ENCODE data around the gene SDCBP2.
A peak's percentile ranks its signal among the peaks of the same experiment; 100 is the strongest.

Gene SDCBP2

GRCh38 chr20:1267161-1267560, 61.8 kb downstream of the SDCBP2 start:
- Histone ChIP-seq H3K4me3 (ENCODE audit: low read depth, low read length) (peak overlapping the region; percentile 65), H3K27ac (ENCODE audit: low read depth, low read length) (no peak overlapping the region), H3K9ac (ENCODE audit: low read length) (peak overlapping the region; percentile 16), H3K27me3 (ENCODE audit: control insufficient read depth, insufficient read depth, low read length) (no peaks in the 10 kb centered on the region), H3K36me3 (ENCODE audit: control insufficient read depth, insufficient read depth, low read length) (no peaks in the 10 kb centered on the region), H3K4me1 (ENCODE audit: control insufficient read depth, insufficient read depth, low read length) (peaks cover 17% of the 10 kb centered on the region), H3K9me3 (ENCODE audit: control insufficient read depth, insufficient read depth, low read depth, low read length) (no peaks in the 10 kb centered on the region)

DNA sequence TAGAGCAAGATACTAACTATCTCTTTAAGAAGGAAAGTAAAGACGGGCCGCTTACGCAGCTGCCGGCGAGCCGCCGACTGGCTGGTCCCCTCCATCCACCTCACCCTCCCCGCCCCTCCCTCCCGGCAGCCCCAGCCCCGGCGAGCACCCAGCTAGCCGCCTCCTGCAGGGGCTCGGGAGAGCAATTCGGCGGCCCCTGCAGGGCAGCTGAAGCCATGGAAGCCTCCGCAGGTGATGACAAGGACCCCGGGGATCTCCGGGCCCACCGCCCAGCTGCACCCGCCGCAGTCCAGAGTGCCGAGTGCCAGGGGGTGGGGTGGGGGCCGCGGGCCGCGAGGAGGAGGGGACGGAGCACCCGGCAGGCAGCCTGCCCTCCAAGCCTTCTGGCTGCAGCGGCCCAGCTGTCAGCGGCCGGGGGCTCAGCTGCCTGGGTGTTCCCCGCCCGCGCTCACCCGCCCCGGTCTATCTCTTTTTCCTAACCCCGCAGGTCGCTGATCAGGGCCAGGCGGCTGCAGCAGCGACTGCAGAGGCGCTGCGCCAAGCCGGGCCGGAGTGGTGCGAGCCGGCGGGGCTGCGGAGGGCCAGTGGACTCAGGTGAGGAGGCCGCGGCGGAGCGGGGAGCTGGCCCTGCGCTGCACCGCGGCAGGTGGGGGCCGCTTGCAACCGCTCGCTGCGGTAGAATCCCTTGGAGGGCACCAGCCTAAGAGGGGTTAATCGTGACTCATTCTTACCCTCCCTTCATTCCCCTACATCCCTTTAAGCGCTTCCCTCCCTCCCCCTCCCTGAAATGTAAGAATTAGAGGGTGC, 62.6 kb downstream of the SDCBP2 start, which contains the start of gene SNPH:
Gene SNPH, plus strand, starts transcription at position 128 of the 807 bp plus-strand sequence. CDS start 29,946 bp downstream, outside the sequence.
- peak within 1 kb of the TSS; percentile 16 for H3K9ac ChIP-seq (ENCODE audit: low read length)
- H3K27me3 ChIP-seq (ENCODE audit: control insufficient read depth, insufficient read depth, low read length), result no peaks in the 10 kb centered on the region
- H3K36me3 ChIP-seq (ENCODE audit: control insufficient read depth, insufficient read depth, low read length), result no peaks in the 10 kb centered on the region
- H3K9me3 ChIP-seq (ENCODE audit: control insufficient read depth, insufficient read depth, low read depth, low read length), result no peaks in the 10 kb centered on the region
- H3K4me3 ChIP-seq (ENCODE audit: low read depth, low read length), result peak within 1 kb of the TSS; percentile 65
- peaks cover 17% of the 10 kb centered on the region for H3K4me1 ChIP-seq (ENCODE audit: control insufficient read depth, insufficient read depth, low read length)
- no peak within 1 kb of the TSS for H3K27ac ChIP-seq (ENCODE audit: low read depth, low read length)

GRCh38 chr20:1265916-1266166, 63.1 kb downstream of the SDCBP2 start:
- no peak overlapping the region for H3K9ac ChIP-seq (ENCODE audit: low read length)
- H3K36me3 ChIP-seq (ENCODE audit: control insufficient read depth, insufficient read depth, low read length), result no peaks in the 10 kb centered on the region
- no peaks in the 10 kb centered on the region for H3K27me3 ChIP-seq (ENCODE audit: control insufficient read depth, insufficient read depth, low read length)
- H3K4me1 ChIP-seq (ENCODE audit: control insufficient read depth, insufficient read depth, low read length), result peaks cover 17% of the 10 kb centered on the region
- peak overlapping the region; percentile 65 for H3K4me3 ChIP-seq (ENCODE audit: low read depth, low read length)
- no peaks in the 10 kb centered on the region for H3K9me3 ChIP-seq (ENCODE audit: control insufficient read depth, insufficient read depth, low read depth, low read length)
- H3K27ac ChIP-seq (ENCODE audit: low read depth, low read length), result no peak overlapping the region

DNA sequence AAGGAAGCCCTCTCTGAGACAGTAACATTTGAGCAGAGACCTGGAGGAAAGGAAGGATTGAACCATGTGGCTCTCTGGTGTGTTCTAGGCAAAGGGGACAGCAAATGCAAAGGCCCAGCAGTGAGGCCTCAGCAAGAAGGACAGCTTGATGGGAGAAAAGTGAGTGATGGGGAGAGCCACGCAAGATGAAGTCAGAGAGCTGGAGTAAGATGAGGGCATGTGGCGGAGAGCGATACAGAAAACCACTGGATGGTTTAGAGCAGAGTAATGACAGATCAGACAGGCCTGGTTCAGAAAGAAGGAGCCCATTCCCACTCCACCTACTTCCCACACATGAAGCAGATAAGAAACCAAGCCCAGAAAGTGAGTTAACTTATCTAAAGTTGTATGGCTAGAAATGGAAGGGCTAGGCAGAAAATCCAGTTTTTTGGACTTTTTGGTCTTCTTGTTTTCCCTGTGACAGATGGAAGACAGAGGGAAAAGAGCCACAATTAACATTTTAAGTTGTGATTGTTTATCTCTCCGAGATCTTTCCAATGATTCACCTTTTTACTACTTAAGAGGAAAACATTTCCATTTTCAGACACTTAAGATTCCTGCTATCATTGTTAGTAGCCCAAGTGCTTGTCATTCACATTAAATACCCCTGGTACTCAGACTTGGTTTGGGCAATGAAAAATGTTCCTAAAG, 63.6 kb downstream of the SDCBP2 start:
- H3K36me3 ChIP-seq (ENCODE audit: control insufficient read depth, insufficient read depth, low read length), result no peaks in the 10 kb centered on the region
- no peaks in the 10 kb centered on the region for H3K9me3 ChIP-seq (ENCODE audit: control insufficient read depth, insufficient read depth, low read depth, low read length)
- peaks cover 17% of the 10 kb centered on the region for H3K4me1 ChIP-seq (ENCODE audit: control insufficient read depth, insufficient read depth, low read length)
- no peak overlapping the region for H3K9ac ChIP-seq (ENCODE audit: low read length)
- H3K27ac ChIP-seq (ENCODE audit: low read depth, low read length), result no peak overlapping the region
- H3K27me3 ChIP-seq (ENCODE audit: control insufficient read depth, insufficient read depth, low read length), result no peaks in the 10 kb centered on the region
- peak overlapping the region; percentile 65 for H3K4me3 ChIP-seq (ENCODE audit: low read depth, low read length)

GRCh38 chr20:1264727-1265126, 64.2 kb downstream of the SDCBP2 start:
- H3K27ac ChIP-seq (ENCODE audit: low read depth, low read length), result no peak overlapping the region

GRCh38 chr20:1263853-1264252, 65.1 kb downstream of the SDCBP2 start:
- Histone ChIP-seq H3K4me1 (ENCODE audit: control insufficient read depth, insufficient read depth, low read length) (peaks cover 17% of the 10 kb centered on the region), H3K4me3 (ENCODE audit: low read depth, low read length) (no peak overlapping the region), H3K27me3 (ENCODE audit: control insufficient read depth, insufficient read depth, low read length) (no peaks in the 10 kb centered on the region), H3K36me3 (ENCODE audit: control insufficient read depth, insufficient read depth, low read length) (no peaks in the 10 kb centered on the region), H3K9me3 (ENCODE audit: control insufficient read depth, insufficient read depth, low read depth, low read length) (no peaks in the 10 kb centered on the region), H3K27ac (ENCODE audit: low read depth, low read length) (no peak overlapping the region), H3K9ac (ENCODE audit: low read length) (no peak overlapping the region)

More at GRCh38 chr20:1264727-1265126, 64.2 kb downstream of the SDCBP2 start:
- Histone ChIP-seq H3K9ac (ENCODE audit: low read length) (no peak overlapping the region), H3K27me3 (ENCODE audit: control insufficient read depth, insufficient read depth, low read length) (no peaks in the 10 kb centered on the region), H3K9me3 (ENCODE audit: control insufficient read depth, insufficient read depth, low read depth, low read length) (no peaks in the 10 kb centered on the region), H3K4me1 (ENCODE audit: control insufficient read depth, insufficient read depth, low read length) (peaks cover 17% of the 10 kb centered on the region), H3K36me3 (ENCODE audit: control insufficient read depth, insufficient read depth, low read length) (no peaks in the 10 kb centered on the region), H3K4me3 (ENCODE audit: low read depth, low read length) (no peak overlapping the region)

Measured in HUES6 (cell line).